NCI-H187 treated with DMSO at 0.1 percent for 48 hours (cell line): ENCODE measurements around the gene CREBBP.

Source experiments
- DNase-seq: peaks from one replicate; lab custom pipeline; 2025; lab: John Stamatoyannopoulos, UW

CREBBP gene

GRCh38 chr16:3767333-3767986, 113.1 kb downstream of the CREBBP start:
- DNase-seq = no peak

- DNase-seq = no peak
Measured at GRCh38 chr16:3766177-3766576, 114.3 kb downstream of the CREBBP start.

- DNase-seq = no peak
Measured at GRCh38 chr16:3764409-3764808, 116.1 kb downstream of the CREBBP start.

DNA sequence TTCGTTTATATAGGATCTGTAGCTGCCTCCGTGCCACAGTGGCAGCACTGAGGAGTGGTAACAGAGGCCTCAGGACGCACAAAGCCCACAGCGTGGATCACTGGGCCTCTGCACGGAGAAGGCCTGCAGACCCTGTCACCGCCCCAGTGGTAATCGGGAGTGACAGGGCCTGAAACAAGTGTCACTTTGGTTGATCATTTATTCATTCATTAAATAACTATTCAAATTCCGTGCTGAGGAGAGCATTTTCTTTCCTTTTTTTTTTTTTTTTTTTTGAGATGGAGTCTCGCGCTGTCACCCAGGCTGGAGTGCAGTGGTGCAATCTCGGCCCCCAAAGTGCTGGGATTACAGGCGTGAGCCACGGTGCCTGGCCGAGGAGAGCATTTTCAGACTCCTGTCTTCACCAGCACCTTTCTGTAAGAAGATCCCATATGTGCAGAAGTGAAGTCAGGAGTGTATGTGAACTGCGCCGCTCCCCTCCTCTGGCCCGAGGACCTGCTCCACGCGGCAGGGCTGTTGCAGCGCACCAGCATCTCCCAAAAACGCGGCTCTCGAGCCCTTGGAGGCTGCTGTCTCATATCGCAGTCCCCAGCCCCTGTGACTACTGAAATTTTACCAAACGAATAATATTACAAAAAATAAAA, 118.3 kb downstream of the CREBBP start:
- no peak for DNase-seq

- no peak for DNase-seq
Measured at GRCh38 chr16:3761375-3762106, 119.0 kb downstream of the CREBBP start.

DNA sequence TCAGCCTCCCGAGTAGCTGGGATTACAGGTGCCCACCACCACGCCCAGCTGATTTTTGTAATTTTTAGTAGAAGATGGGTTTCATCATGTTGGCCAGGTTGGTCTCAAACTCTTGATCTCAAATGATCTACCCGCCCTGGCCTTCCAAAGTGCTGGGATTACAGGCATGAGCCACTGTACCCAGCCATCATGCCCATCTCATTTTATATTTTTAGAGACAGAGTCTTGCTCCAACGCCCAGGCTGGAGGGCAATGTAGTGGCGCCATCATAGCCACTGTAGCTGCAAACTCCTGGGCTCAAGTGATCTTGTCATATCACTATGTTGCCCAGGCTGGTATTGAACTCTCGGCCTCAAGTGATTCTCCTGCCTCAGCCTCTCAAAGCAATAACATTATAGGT, 120.0 kb downstream of the CREBBP start:
- DNase-seq = no peak

DNA sequence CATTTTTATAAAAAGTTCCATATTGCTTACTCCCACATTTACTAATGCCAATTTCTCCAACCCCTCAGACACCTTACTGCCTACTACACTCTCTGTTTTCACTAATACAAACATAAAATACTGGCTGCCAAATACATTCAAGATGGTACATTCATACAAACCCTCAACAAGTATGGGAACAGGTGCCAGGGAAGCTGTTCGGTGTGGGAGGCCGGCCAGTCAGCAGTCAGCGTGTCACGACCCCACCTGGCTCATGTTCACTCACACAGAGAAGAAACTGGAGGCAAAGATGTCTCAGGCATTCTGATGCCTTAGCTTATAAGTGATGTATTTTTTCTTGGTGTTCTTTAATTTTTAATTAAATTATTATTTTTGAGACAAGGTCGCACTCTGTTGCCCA, 120.8 kb downstream of the CREBBP start:
- no peak for DNase-seq

- no peak for DNase-seq
Measured at GRCh38 chr16:3756113-3756512, 124.4 kb downstream of the CREBBP start.

DNA sequence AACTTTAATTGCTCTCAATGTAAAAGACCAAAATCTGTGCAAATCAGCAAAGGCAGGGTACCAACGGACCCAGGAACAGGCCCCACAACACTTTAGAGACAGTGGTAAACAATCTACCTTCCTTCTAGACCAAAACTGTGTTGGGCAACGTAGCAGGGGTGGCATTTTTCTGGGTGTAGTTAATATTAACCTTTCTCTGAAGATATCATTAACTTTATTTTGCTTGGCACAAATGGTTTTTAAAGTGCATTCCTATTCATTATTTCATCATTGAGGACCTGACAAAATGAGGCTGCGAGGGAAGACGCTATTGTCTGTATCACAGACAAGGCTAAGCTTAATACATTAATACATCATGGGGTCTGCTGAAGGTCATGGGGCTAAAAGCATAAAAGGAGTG, 125.3 kb downstream of the CREBBP start:
- no peak for DNase-seq

- no peak for DNase-seq
Measured at GRCh38 chr16:3754772-3755171, 125.7 kb downstream of the CREBBP start.

DNA sequence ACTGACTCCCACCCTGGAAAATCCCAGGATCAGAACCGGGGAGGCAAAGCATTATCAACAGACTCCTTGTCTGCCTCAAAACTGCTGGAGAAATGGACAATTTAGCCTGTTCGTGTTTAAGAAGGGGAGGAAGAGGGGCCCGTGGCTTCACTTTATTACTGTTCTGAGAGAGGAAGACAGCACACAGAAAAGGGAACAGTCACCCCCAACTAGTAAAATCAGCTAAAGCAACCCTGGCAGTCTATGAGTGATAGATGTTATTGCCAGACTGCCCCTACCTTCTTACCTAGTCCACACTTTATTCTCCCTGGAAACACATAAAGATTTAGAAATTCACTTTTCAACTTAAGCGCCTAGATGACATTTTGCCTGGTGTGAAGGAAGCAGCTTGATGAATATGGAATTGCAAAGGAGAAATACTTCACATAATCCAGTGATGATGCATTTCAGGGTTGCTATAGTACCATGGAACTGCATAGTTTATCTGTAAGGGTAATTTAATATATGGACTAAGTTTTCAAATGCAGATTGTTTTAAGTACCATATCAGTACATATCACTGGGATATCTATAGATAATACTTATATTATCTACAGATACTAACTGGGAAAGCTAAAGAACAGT, 126.3 kb downstream of the CREBBP start:
- no peak for DNase-seq

- no peak for DNase-seq
Measured at GRCh38 chr16:3752984-3753383, 127.5 kb downstream of the CREBBP start.

GRCh38 chr16:3751878-3752277, 128.6 kb downstream of the CREBBP start:
- no peak for DNase-seq

DNA sequence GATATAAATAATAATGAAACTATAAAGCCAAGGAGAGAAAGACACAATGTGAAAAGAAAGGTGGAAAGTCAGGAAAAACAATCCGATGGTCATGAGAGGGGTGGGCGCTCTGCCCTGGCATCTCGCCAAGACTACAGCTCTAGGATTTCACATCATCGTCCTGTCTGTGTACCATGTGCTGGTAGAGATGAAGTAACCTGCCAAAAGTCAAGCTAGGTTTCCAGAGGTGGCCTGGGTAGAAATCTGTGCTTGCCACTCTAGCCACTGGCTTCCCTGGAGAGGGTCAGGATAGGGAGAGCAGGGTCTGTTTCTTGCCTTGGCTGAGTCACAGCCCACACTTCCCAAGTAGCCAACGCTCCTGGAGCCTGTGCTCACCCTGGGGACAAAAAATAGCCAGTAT, 132.2 kb downstream of the CREBBP start:
- no peak for DNase-seq

- no peak for DNase-seq
Measured at GRCh38 chr16:3745751-3746355, 134.7 kb downstream of the CREBBP start.

DNA sequence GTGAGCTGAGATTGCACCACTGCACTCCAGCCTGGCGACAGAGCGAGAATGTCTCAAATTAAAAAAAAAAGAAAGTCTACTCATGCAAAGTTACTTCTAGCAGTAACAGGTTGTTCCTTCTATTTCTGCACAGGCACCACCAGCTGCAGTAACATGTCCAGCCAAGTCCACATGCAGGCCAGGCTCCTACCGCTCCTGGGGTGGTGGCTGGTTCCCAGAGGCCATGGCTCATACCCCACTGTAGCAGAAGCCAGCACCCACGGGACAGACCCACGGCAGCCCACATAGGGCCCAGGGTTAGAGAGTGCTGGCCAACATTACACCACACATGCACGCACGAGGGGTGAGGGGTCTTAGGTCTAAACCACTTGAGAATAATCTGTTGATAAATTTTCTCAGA, 136.5 kb downstream of the CREBBP start:
- DNase-seq = no peak

GRCh38 chr16:3740934-3741333, 139.6 kb downstream of the CREBBP start:
- no peak for DNase-seq

DNA sequence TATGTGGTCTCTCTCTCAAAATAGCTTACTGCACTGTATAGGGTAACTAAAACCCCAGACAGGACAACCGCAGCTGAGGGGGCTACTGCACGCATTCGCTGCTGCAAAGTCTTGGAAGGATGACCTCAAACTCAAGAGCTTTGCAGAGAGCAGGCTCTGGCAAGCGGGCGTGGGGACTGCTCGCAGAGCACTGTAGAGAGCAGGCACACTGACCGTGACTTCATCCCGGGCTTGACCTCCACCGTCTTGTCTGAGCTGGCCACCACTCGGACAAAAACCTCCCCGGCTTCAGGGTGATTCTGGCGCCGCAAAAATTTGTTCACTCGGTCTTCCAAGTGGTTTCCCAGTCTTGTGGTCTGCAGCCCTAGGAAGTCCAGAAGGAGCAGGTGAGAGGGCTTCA, 140.3 kb downstream of the CREBBP start:
- no peak for DNase-seq

DNA sequence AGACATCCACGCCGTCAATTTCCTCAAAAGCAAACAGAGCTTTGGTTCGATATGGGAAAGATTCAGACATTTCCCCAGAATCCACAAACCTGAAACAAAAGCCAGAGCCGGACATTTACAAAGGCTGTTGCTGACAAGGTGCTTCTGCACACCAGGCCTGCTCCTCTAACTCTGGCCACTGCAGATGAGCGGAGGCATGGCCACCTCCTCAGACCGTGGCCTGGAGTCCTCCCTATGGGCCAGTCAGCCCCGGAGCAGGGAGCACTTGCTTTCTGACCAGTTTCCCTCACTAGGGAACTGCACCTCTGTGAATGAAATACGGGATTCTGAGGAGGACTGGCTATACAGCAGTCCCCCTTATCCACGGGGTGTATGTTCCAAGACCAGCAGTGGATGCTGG, 140.9 kb downstream of the CREBBP start:
- DNase-seq = no peak

GRCh38 chr16:3738541-3738940, 142.0 kb downstream of the CREBBP start:
- no peak for DNase-seq

- DNase-seq = no peak
Measured at GRCh38 chr16:3738128-3738527, 142.4 kb downstream of the CREBBP start.

- DNase-seq = no peak
Measured at GRCh38 chr16:3737181-3737580, 143.3 kb downstream of the CREBBP start.

DNA sequence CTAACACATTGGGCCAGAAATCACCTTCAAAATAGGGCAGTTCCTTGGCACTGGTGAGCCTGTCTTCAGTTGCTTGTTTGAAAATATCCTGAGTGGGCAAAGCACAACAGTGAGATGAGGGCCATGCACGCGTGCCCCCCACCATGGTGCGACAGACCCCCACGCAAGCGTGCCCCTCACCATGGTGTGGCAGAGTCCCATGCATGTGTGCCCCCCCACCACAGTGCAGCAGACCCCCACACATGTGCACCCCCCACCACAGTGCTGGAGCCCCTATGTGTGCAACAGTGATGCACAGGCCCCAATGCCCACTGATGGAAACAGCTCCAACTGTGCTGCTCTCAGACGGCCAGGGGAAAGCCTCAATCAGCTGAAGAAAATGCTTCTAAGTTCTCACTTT, 144.4 kb downstream of the CREBBP start:
- no peak for DNase-seq
